22Rv1 (cell line): ENCODE data around the gene MIPOL1.
"Not testable (repeated sequence)": the region's sequence is repeated elsewhere in the genome, so short reads cannot be mapped to it uniquely, and the experiment has no call there.

Experiments used
- ZFX ChIP-seq: fragments of 450-650 bp; IDR thresholded peaks from 2 replicates; pipeline ENCODE4 v1.6.1; 2017; ENCODE audit warnings: antibody characterized with exemption, borderline replicate concordance
- TF ChIP-seq, protein P1 (sequence below): fragments of 450-650 bp; IDR thresholded peaks from 2 replicates; pipeline ENCODE4 v1.5.1; 2017; ENCODE audit warnings: mild to moderate bottlenecking

DNA sequence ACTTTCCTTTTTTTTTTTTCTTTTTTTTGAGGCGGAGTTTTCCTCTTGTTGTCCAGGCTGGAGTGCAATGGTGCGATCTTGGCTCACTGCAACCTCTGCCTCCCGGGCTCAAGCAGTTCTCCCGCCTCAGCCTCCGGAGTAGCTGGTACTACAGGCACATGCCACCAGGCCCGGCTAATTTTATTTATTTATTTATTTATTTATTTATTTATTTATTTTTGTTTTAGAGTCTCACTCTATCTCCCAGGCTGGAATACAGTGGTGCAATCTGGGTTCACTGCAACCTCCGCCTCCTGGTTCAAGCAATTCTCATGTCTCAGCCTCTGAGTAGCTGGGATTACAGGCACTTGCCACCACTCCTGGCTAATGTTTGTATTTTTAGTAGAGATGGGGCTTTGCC is 16.9 kb upstream of the MIPOL1 start:
- TF ChIP-seq, protein P1, sequence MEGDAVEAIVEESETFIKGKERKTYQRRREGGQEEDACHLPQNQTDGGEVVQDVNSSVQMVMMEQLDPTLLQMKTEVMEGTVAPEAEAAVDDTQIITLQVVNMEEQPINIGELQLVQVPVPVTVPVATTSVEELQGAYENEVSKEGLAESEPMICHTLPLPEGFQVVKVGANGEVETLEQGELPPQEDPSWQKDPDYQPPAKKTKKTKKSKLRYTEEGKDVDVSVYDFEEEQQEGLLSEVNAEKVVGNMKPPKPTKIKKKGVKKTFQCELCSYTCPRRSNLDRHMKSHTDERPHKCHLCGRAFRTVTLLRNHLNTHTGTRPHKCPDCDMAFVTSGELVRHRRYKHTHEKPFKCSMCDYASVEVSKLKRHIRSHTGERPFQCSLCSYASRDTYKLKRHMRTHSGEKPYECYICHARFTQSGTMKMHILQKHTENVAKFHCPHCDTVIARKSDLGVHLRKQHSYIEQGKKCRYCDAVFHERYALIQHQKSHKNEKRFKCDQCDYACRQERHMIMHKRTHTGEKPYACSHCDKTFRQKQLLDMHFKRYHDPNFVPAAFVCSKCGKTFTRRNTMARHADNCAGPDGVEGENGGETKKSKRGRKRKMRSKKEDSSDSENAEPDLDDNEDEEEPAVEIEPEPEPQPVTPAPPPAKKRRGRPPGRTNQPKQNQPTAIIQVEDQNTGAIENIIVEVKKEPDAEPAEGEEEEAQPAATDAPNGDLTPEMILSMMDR: not testable (repeated sequence)
- not testable (repeated sequence) for TF ChIP-seq ZFX
